Activated effector memory CD4-positive, alpha-beta T cell treated with Interleukin-2 at 50 U/mL for 16 hours (primary cell): ENCODE results near the gene CRIP2.

Source experiments
- DNase-seq: peaks from one replicate; pipeline ENCODE4 v3.0.0-alpha.2; 2020

CRIP2 gene

GRCh38 chr14:105465209-105466031 lies 9.2 kb upstream of the CRIP2 start:
- DNase-seq, result no peak

- no peak for DNase-seq
These were observed 7.9 kb upstream of the CRIP2 start for GRCh38 chr14:105466531-105467248.

GRCh38 chr14:105467249-105467941 lies 7.2 kb upstream of the CRIP2 start:
- DNase-seq, result no peak

GRCh38 chr14:105467942-105468471 lies 6.6 kb upstream of the CRIP2 start:
- no peak for DNase-seq

GRCh38 chr14:105468621-105469241 lies 5.9 kb upstream of the CRIP2 start:
- DNase-seq, result no peak

- no peak for DNase-seq
These were observed 4.9 kb upstream of the CRIP2 start for GRCh38 chr14:105469456-105470349.

GRCh38 chr14:105470350-105471296 lies 4.0 kb upstream of the CRIP2 start:
- DNase-seq, result no peak

GRCh38 chr14:105471297-105471821 lies 3.3 kb upstream of the CRIP2 start:
- DNase-seq, result no peak

- no peak for DNase-seq
These were observed 2.7 kb upstream of the CRIP2 start for GRCh38 chr14:105471823-105472485.

GRCh38 chr14:105472486-105472991 lies 2.1 kb upstream of the CRIP2 start:
- DNase-seq, result no peak

- DNase-seq, result no peak
These were observed 1.5 kb upstream of the CRIP2 start for GRCh38 chr14:105473033-105473676.

GRCh38 chr14:105473677-105474482 lies 741 bp upstream of the CRIP2 start:
- DNase-seq, result peak; percentile 68

GRCh38 chr14:105475269-105476096 lies 862 bp downstream of the CRIP2 start:
- DNase-seq, result no peak

- DNase-seq, result no peak
These were observed 1.6 kb downstream of the CRIP2 start for GRCh38 chr14:105476097-105476830.

GRCh38 chr14:105476831-105477659 lies 2.4 kb downstream of the CRIP2 start:
- no peak for DNase-seq
